ENCODE results near the gene CYB5B.

The CYB5B gene

DNA sequence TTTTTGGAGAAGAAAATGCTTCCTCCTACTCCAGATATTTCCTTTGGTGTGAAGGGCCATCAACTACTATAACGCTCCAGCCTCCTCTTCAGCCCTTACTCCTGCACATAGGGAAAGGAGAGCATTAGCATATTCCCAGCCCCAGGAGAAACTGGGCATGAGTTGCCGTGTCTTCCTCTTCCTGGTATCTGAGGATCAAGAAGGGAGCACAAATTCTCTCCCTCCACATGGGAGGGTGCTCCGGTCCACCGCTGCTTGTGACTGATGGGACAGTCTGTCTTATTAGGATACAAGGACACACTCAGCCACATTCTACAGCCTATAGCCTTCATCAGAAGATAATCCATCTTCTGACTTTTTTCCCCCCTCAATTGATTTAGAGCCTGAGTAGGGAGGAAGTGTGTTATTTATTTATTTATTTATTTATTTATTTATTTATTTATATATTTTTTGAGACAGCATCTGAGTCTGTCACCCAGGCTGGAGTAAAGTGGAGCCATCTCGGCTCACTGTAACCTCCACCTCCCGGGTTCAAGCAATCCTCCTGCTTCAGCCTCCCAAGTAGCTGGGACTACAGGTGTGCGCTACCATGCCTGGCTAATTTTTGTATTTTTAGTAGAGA is 16.6 kb upstream of the CYB5B start:
- no peak for DNase-seq
- no peak overlapping the region for H3K27ac ChIP-seq (ENCODE audit: insufficient read depth, low read length, poor library complexity, severe bottlenecking)
- no peaks in the 10 kb centered on the region for H3K9me3 ChIP-seq (ENCODE audit: control insufficient read depth, low read length)
- H3K4me1 ChIP-seq (ENCODE audit: control insufficient read depth, insufficient read depth, low read length, poor library complexity, severe bottlenecking) = no peaks in the 10 kb centered on the region
- H3K36me3 ChIP-seq (ENCODE audit: control insufficient read depth, insufficient read depth, low read length) = no peaks in the 10 kb centered on the region
- H3K27me3 ChIP-seq (replicated peaks; ENCODE audit: control insufficient read depth, insufficient read depth, low read length, poor library complexity, severe bottlenecking) = no peaks in the 10 kb centered on the region
- no peak overlapping the region for H3K4me3 ChIP-seq (ENCODE audit: insufficient read depth, low read depth, low read length, poor library complexity, severe bottlenecking)

DNA sequence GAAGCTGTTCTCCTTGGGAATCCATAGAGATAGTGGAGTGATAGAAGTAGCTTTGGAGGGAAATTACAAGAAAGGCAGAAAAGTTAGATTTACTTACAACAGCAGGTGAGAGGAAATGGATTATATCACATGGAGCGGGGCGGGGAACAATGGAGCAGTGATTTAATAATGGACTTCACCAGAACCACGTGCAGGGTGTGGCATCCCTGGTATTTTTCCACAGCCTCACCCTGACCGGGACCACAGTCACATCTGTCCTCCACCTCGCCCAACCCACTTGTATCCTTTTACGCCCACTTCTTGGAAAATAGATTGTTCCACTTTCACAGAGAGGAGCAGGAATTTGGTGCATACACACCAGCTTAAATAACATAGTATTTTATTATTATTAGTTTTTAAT is 15.9 kb upstream of the CYB5B start:
- no peaks in the 10 kb centered on the region for H3K36me3 ChIP-seq (ENCODE audit: control insufficient read depth, insufficient read depth, low read length)
- H3K4me3 ChIP-seq (ENCODE audit: insufficient read depth, low read depth, low read length, poor library complexity, severe bottlenecking) = no peak overlapping the region
- DNase-seq = no peak
- no peaks in the 10 kb centered on the region for H3K4me1 ChIP-seq (ENCODE audit: control insufficient read depth, insufficient read depth, low read length, poor library complexity, severe bottlenecking)
- no peaks in the 10 kb centered on the region for H3K9me3 ChIP-seq (ENCODE audit: control insufficient read depth, low read length)
- H3K27me3 ChIP-seq (replicated peaks; ENCODE audit: control insufficient read depth, insufficient read depth, low read length, poor library complexity, severe bottlenecking) = no peaks in the 10 kb centered on the region
- H3K27ac ChIP-seq (ENCODE audit: insufficient read depth, low read length, poor library complexity, severe bottlenecking) = no peak overlapping the region

DNA sequence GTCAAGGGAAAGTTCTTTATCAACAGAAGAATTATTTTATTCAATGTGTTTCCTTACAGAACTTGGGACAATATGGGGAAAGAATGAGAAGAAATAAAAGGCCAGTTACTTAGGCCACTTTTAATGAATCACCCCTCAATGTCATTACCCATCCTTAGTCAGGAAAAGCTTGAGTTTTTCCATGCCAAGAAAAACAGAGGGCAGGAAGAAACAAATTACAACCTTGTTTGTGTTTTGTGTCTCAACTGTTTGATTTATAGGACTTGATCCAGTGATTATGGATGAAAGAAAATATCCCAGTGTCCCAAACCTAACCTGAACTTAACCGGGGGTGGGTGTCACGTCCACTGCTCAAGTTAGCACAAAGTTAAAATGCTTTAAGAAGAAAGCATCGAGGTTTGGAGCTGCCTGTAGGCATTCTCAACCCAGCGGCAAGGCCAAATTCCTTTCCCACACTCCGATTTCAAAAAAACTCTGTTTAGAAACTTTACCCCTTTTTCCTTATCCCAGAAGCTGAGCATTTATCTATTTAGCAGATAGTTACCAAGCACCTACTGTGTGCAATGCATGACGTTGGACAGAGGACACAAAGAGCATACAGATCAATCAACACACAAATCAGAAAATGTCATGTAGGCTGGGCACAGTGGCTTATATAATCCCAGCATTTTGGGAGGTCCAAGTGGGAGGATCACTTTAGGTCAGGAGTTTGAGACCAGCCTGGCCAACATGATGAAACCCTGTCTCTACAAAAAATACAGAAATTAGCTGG is 14.0 kb upstream of the CYB5B start:
- Histone ChIP-seq H3K36me3 (ENCODE audit: control insufficient read depth, insufficient read depth, low read length) (no peaks in the 10 kb centered on the region), H3K4me3 (ENCODE audit: insufficient read depth, low read depth, low read length, poor library complexity, severe bottlenecking) (no peak overlapping the region), H3K27ac (ENCODE audit: insufficient read depth, low read length, poor library complexity, severe bottlenecking) (no peak overlapping the region), H3K9me3 (ENCODE audit: control insufficient read depth, low read length) (no peaks in the 10 kb centered on the region), H3K4me1 (ENCODE audit: control insufficient read depth, insufficient read depth, low read length, poor library complexity, severe bottlenecking) (no peaks in the 10 kb centered on the region), H3K27me3 (replicated peaks; ENCODE audit: control insufficient read depth, insufficient read depth, low read length, poor library complexity, severe bottlenecking) (no peaks in the 10 kb centered on the region)
- no peak for DNase-seq

DNA sequence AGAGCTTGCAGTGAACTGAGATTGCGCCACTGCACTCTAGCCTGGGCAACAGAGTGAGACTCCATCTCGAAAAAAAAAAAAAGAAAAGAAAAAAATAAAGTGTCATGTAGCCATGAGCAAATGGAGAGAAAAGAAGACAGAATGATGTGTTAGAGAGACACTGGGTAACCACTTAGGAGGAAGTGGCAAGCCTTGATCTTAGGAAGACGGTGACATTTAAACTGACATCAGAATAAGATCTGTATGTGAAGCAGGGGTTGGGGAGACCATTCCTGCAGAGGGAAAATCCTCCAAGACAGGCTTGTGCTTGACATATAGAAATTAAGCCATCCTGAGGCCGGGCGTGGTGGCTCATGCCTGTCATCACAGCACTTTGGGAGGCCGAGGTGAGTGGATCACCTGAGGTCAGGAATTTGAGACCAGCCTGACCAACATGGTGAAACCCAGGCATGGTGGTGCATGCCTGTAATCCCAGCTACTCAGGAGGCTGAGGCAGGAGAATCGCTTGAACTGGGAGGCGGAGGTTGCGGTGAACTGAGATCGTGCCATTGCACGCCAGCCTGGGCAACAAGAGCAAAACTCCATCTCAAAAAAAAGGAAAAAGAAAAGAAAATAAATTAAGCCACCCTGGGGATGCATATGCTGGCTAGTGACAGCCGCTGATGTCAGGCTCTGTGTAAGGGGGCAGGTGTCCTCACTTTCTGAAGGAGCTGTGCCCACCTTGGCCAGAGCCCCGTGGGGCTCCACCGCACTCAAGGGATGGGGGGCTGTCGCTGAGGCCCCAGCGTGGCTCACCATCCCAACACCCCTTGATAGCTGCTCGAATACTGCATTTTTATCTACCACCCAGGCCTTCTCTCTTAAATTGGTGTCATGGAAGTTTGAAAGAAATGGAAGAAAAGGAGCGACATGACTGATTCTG is 13.1 kb upstream of the CYB5B start:
- Histone ChIP-seq H3K4me1 (ENCODE audit: control insufficient read depth, insufficient read depth, low read length, poor library complexity, severe bottlenecking) (no peaks in the 10 kb centered on the region), H3K4me3 (ENCODE audit: insufficient read depth, low read depth, low read length, poor library complexity, severe bottlenecking) (no peak overlapping the region), H3K36me3 (ENCODE audit: control insufficient read depth, insufficient read depth, low read length) (no peaks in the 10 kb centered on the region), H3K27ac (ENCODE audit: insufficient read depth, low read length, poor library complexity, severe bottlenecking) (no peak overlapping the region), H3K9me3 (ENCODE audit: control insufficient read depth, low read length) (no peaks in the 10 kb centered on the region), H3K27me3 (replicated peaks; ENCODE audit: control insufficient read depth, insufficient read depth, low read length, poor library complexity, severe bottlenecking) (no peaks in the 10 kb centered on the region)
- DNase-seq = no peak

DNA sequence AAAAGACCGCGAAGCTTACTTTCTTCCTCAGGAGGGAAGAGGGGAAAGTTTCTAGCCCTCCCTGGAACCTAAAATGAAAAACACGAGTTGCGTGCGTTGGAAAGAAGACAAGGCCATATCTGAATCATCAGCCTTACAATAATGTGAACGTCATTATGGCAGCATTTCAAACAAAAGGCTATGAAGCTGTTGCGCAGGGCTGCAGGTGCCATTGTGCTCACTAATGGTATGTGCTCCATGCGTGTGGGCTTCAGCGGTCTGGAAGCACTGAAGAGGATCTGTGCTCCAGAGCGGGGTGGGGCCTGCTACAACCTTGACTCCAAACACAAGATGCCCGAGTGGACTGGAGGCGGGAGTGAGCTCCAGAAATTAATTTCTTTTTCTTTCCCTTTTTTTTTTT is 12.1 kb upstream of the CYB5B start:
- Histone ChIP-seq H3K27ac (ENCODE audit: insufficient read depth, low read length, poor library complexity, severe bottlenecking) (no peak overlapping the region), H3K9me3 (ENCODE audit: control insufficient read depth, low read length) (no peaks in the 10 kb centered on the region), H3K36me3 (ENCODE audit: control insufficient read depth, insufficient read depth, low read length) (no peaks in the 10 kb centered on the region), H3K27me3 (replicated peaks; ENCODE audit: control insufficient read depth, insufficient read depth, low read length, poor library complexity, severe bottlenecking) (no peaks in the 10 kb centered on the region), H3K4me1 (ENCODE audit: control insufficient read depth, insufficient read depth, low read length, poor library complexity, severe bottlenecking) (no peaks in the 10 kb centered on the region), H3K4me3 (ENCODE audit: insufficient read depth, low read depth, low read length, poor library complexity, severe bottlenecking) (no peak overlapping the region)
- no peak for DNase-seq

GRCh38 chr16:69413045-69413664 is 11.3 kb upstream of the CYB5B start:
- no peaks in the 10 kb centered on the region for H3K4me1 ChIP-seq (ENCODE audit: control insufficient read depth, insufficient read depth, low read length, poor library complexity, severe bottlenecking)
- H3K27ac ChIP-seq (ENCODE audit: insufficient read depth, low read length, poor library complexity, severe bottlenecking) = no peak overlapping the region
- H3K27me3 ChIP-seq (replicated peaks; ENCODE audit: control insufficient read depth, insufficient read depth, low read length, poor library complexity, severe bottlenecking) = no peaks in the 10 kb centered on the region
- no peak for DNase-seq
- no peak overlapping the region for H3K4me3 ChIP-seq (ENCODE audit: insufficient read depth, low read depth, low read length, poor library complexity, severe bottlenecking)
- no peaks in the 10 kb centered on the region for H3K36me3 ChIP-seq (ENCODE audit: control insufficient read depth, insufficient read depth, low read length)
- no peaks in the 10 kb centered on the region for H3K9me3 ChIP-seq (ENCODE audit: control insufficient read depth, low read length)

GRCh38 chr16:69417520-69418199 is 6.8 kb upstream of the CYB5B start:
- Histone ChIP-seq H3K9me3 (ENCODE audit: control insufficient read depth, low read length) (no peaks in the 10 kb centered on the region), H3K4me1 (ENCODE audit: control insufficient read depth, insufficient read depth, low read length, poor library complexity, severe bottlenecking) (no peaks in the 10 kb centered on the region), H3K36me3 (ENCODE audit: control insufficient read depth, insufficient read depth, low read length) (no peaks in the 10 kb centered on the region), H3K27me3 (replicated peaks; ENCODE audit: control insufficient read depth, insufficient read depth, low read length, poor library complexity, severe bottlenecking) (no peaks in the 10 kb centered on the region), H3K4me3 (ENCODE audit: insufficient read depth, low read depth, low read length, poor library complexity, severe bottlenecking) (no peak overlapping the region), H3K27ac (ENCODE audit: insufficient read depth, low read length, poor library complexity, severe bottlenecking) (no peak overlapping the region)
- DNase-seq = no peak

DNA sequence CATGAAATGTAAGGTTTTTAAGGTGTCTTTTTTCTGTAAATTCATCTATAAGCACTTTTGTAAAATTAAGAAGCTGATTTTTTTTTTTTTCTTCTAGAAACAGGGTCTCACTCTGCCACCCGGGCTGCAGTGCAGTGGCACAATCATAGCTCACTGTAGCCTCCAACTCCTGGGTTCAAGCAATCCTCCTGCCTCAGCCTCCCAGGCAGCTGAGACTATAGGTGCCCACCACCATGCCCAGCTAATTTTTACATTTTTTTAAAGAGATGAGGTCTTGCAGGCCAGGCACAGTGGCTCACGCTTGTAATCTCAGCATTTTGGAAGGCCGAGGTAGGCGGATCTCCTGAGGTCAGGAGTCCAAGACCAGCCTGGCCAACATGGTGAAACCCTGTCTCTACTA is 4.5 kb upstream of the CYB5B start:
- Histone ChIP-seq H3K4me1 (ENCODE audit: control insufficient read depth, insufficient read depth, low read length, poor library complexity, severe bottlenecking) (peaks cover under 1% of the 10 kb centered on the region), H3K9me3 (ENCODE audit: control insufficient read depth, low read length) (no peaks in the 10 kb centered on the region), H3K36me3 (ENCODE audit: control insufficient read depth, insufficient read depth, low read length) (no peaks in the 10 kb centered on the region), H3K27ac (ENCODE audit: insufficient read depth, low read length, poor library complexity, severe bottlenecking) (no peak overlapping the region), H3K27me3 (replicated peaks; ENCODE audit: control insufficient read depth, insufficient read depth, low read length, poor library complexity, severe bottlenecking) (no peaks in the 10 kb centered on the region), H3K4me3 (ENCODE audit: insufficient read depth, low read depth, low read length, poor library complexity, severe bottlenecking) (no peak overlapping the region)
- no peak for DNase-seq

DNA sequence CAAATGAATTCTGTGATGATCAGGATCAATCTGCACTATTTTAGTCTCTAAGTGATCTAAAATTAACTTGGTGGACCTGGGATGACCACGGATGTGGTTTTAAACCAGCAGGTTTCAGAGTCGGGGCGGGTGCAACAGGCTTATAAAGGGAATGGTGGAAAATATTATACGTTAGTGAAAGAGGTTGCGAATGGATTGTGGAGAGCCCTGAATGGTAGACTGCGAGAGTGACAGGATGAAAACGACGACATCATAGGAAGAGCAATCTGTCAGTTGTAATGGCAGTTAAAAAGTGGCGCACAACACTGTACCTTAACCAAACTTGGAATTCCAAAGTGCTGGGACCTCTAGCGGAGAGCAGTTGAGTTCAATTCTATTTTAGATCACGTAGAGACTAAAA is 1.2 kb upstream of the CYB5B start:
- peaks cover 11% of the 10 kb centered on the region for H3K36me3 ChIP-seq (ENCODE audit: control insufficient read depth, insufficient read depth, low read length)
- no peak overlapping the region for H3K27ac ChIP-seq (ENCODE audit: insufficient read depth, low read length, poor library complexity, severe bottlenecking)
- H3K4me1 ChIP-seq (ENCODE audit: control insufficient read depth, insufficient read depth, low read length, poor library complexity, severe bottlenecking) = peaks cover 9% of the 10 kb centered on the region
- H3K9me3 ChIP-seq (ENCODE audit: control insufficient read depth, low read length) = no peaks in the 10 kb centered on the region
- no peak for DNase-seq
- no peaks in the 10 kb centered on the region for H3K27me3 ChIP-seq (replicated peaks; ENCODE audit: control insufficient read depth, insufficient read depth, low read length, poor library complexity, severe bottlenecking)
- no peak overlapping the region for H3K4me3 ChIP-seq (ENCODE audit: insufficient read depth, low read depth, low read length, poor library complexity, severe bottlenecking)
